IMR-90 (cell line): ENCODE measurements around the gene ANXA4. TPM values are rescaled to one million over a fixed set of nuclear protein-coding genes. Genes with fewer than 3 reads are reported as not detected.

Experiments used
- ATAC-seq: fragments of 200-7000 bp; cut with Tn5 transposase; 2 replicates; pipeline ENCODE4 v1.9.1; 2020; ENCODE audit warnings: low read depth, mild to moderate bottlenecking, moderate library complexity
- BruUV-seq: library from RNA; stranded (reverse); fragments of 400-500 nt; replicated peaks from 2 replicates; lab custom pipeline; 2021; lab: Mats Ljungman, UMichigan
- CTCF ChIA-PET: fragments of 300-600 bp; formaldehyde crosslinking; extraction: SDS; loops from one replicate; lab custom pipeline; 2021; ENCODE audit warnings: antibody characterized with exemption; lab: Yijun Ruan, JAX
- POLR2A ChIA-PET: fragments of 300-600 bp; sonication (Branson Sonifier 250); formaldehyde crosslinking; loops from one replicate; lab custom pipeline; 2022; ENCODE audit warnings: antibody characterized with exemption; ENCODE audit not compliant: unreplicated experiment; lab: Charles Lee
- DNase-seq: peaks from one replicate; pipeline ENCODE4 v3.0.0; 2013
- H2AFZ ChIP-seq: replicated peaks from 2 replicates; pipeline ENCODE3; 2013; ENCODE audit warnings: low read length, mild to moderate bottlenecking; ENCODE audit not compliant: poor library complexity
- H2AK5ac ChIP-seq: 2 replicates; pipeline ENCODE4 v1.6.1; 2013; ENCODE audit warnings: low read depth, low read length, inconsistent platforms
- H2AK9ac ChIP-seq: replicated peaks from 2 replicates; pipeline ENCODE3; 2013; ENCODE audit warnings: mild to moderate bottlenecking, low read depth, low read length, moderate library complexity; ENCODE audit not compliant: poor library complexity
- H2BK120ac ChIP-seq: 2 replicates; pipeline ENCODE4 v1.6.1; 2013; ENCODE audit warnings: low read depth, low read length, inconsistent platforms
- H2BK15ac ChIP-seq: 3 replicates; pipeline ENCODE4 v1.6.1; 2013; ENCODE audit warnings: low read depth, low read length, inconsistent platforms
- H2BK20ac ChIP-seq: 2 replicates; pipeline ENCODE4 v1.6.1; 2013; ENCODE audit warnings: low read depth, mild to moderate bottlenecking, inconsistent platforms, low read length, moderate library complexity
- H2BK5ac ChIP-seq: 2 replicates; pipeline ENCODE4 v1.6.1; 2013; ENCODE audit warnings: mild to moderate bottlenecking, low read depth, low read length, inconsistent platforms; ENCODE audit not compliant: poor library complexity, severe bottlenecking
- H3K14ac ChIP-seq: replicated peaks from 2 replicates; pipeline ENCODE4 v1.6.1; 2013; ENCODE audit warnings: low read depth, low read length, inconsistent platforms
- H3K18ac ChIP-seq: 2 replicates; pipeline ENCODE4 v1.6.1; 2013; ENCODE audit warnings: low read depth, low read length, control low read depth
- H3K23ac ChIP-seq: 2 replicates; pipeline ENCODE4 v1.6.1; 2013; ENCODE audit warnings: low read depth, low read length, inconsistent platforms
- H3K27ac ChIP-seq: 2 replicates; pipeline ENCODE4 v1.5.1; 2013; ENCODE audit warnings: mild to moderate bottlenecking, control low read depth, low read length; ENCODE audit not compliant: insufficient read depth
- H3K27me3 ChIP-seq: 2 replicates; pipeline ENCODE4 v1.6.1; 2013; ENCODE audit warnings: low read length; ENCODE audit not compliant: control insufficient read depth, insufficient read depth
- H3K36me3 ChIP-seq: 2 replicates; pipeline ENCODE4 v1.6.1; 2013; ENCODE audit warnings: low read length, mixed read lengths; ENCODE audit not compliant: control insufficient read depth, insufficient read depth
- H3K4ac ChIP-seq: 2 replicates; pipeline ENCODE4 v1.6.1; 2013; ENCODE audit warnings: low read depth, low read length, inconsistent platforms
- H3K4me1 ChIP-seq: 2 replicates; pipeline ENCODE4 v1.6.1; 2013; ENCODE audit warnings: low read length, mixed read lengths; ENCODE audit not compliant: control insufficient read depth, insufficient read depth
- H3K4me2 ChIP-seq: 2 replicates; pipeline ENCODE4 v1.6.1; 2013; ENCODE audit warnings: low read depth, mild to moderate bottlenecking, control low read depth, low read length, moderate library complexity
- H3K4me3 ChIP-seq: 2 replicates; pipeline ENCODE4 v1.5.1; 2013; ENCODE audit warnings: low read depth, mild to moderate bottlenecking, control low read depth, low read length, moderate library complexity; ENCODE audit not compliant: insufficient read depth
- H3K56ac ChIP-seq: 2 replicates; pipeline ENCODE4 v1.6.1; 2013; ENCODE audit warnings: low read length, inconsistent platforms; ENCODE audit not compliant: insufficient read depth; ENCODE audit errors: extremely low read depth
- H3K79me1 ChIP-seq, 2 experiments: 2 replicates each; pipeline ENCODE4 v1.6.1; 2013; ENCODE audit warnings: low read length in 2 of 2, inconsistent platforms in 1 of 2, low read depth in 1 of 2
- H3K9ac ChIP-seq: 2 replicates; pipeline ENCODE4 v1.6.1; 2013; ENCODE audit warnings: low read depth, low read length, control low read depth
- H3K9me1 ChIP-seq: 2 replicates; pipeline ENCODE4 v1.6.1; 2013; ENCODE audit warnings: low read length, inconsistent platforms; ENCODE audit not compliant: insufficient read depth
- H3K9me3 ChIP-seq: 2 replicates; pipeline ENCODE4 v1.6.1; 2013; ENCODE audit warnings: low read length; ENCODE audit not compliant: control insufficient read depth, insufficient read depth
- H4K20me1 ChIP-seq: 2 replicates; pipeline ENCODE4 v1.6.1; 2013; ENCODE audit warnings: low read length, inconsistent platforms; ENCODE audit not compliant: insufficient read depth
- H4K5ac ChIP-seq: 2 replicates; pipeline ENCODE4 v1.6.1; 2013; ENCODE audit warnings: mild to moderate bottlenecking, low read depth, low read length, control low read depth
- H4K8ac ChIP-seq, 2 experiments: 2 replicates each; pipeline ENCODE4 v1.6.1; 2013; ENCODE audit warnings: low read depth in 2 of 2, low read length in 2 of 2, control low read depth in 1 of 2, inconsistent platforms in 1 of 2
- H4K91ac ChIP-seq: 2 replicates; pipeline ENCODE4 v1.6.1; 2013; ENCODE audit warnings: low read depth, low read length, inconsistent platforms; ENCODE audit not compliant: insufficient read depth
- BHLHE40 ChIP-seq: fragments of 150-350 bp; IDR thresholded peaks from 2 replicates; pipeline ENCODE4 v1.6.1; 2016; ENCODE audit warnings: mild to moderate bottlenecking, low read depth, low read length
- ELK1 ChIP-seq: fragments of 150-350 bp; IDR thresholded peaks from 2 replicates; pipeline ENCODE4 v1.6.1; 2016; ENCODE audit warnings: low read depth, mild to moderate bottlenecking, low read length, moderate library complexity, borderline replicate concordance
- RFX5 ChIP-seq: IDR thresholded peaks from 2 replicates; pipeline ENCODE4 v1.8.0; 2012; ENCODE audit warnings: low read depth, mild to moderate bottlenecking, low read length, moderate library complexity
- SMC3 ChIP-seq: fragments of 150-350 bp; IDR thresholded peaks from 2 replicates; pipeline ENCODE4 v1.6.1; 2016; ENCODE audit warnings: low read depth, mild to moderate bottlenecking, antibody characterized with exemption, low read length, moderate library complexity
- WGBS, 2 experiments: methylation state at CpG; one replicate each; pipeline versions ENCODE4 v1.1.5 to v1.1.7; 2013; ENCODE audit warnings: missing lambda C conversion rate in 2 of 2; ENCODE audit not compliant: insufficient read length in 1 of 2; ENCODE audit errors: extremely low coverage in 2 of 2; 5-methylcytosine and 5-hydroxymethylcytosine counted together
- dilution Hi-C: fragments of 300-500 bp; cut with HindIII; formaldehyde crosslinking; loops from one replicate; pipeline ENCODE4 v1.14.3; 2018; ENCODE audit warnings: low sequenced_read_pairs; ENCODE audit not compliant: unreplicated experiment
- in situ Hi-C: fragments of 300-500 bp; cut with MboI; formaldehyde crosslinking; loops from 3 replicates; pipeline ENCODE4 v1.14.3; 2019; ENCODE audit warnings: low sequenced_read_pairs, inconsistent platforms, mixed read lengths
- intact Hi-C: fragments of 100-400 bp; cut with micrococcal nuclease; formaldehyde crosslinking; loops from 2 replicates; pipeline ENCODE4 v1.10.0; 2022
- polyA plus RNA-seq, 3 experiments: library from polyadenylated mRNA; depleted of rRNA; stranded (reverse); fragments of >200 nt; gene quantifications; 2 replicates each; pipeline ENCODE4 v1.2.3, GENCODE V29; 2012; ENCODE audit warnings: low replicate concordance in 1 of 3
- total RNA-seq: library from RNA; depleted of rRNA; stranded (reverse); fragments of >200 nt; gene quantifications from 2 replicates; pipeline ENCODE4 v1.2.3, GENCODE V29; 2012

Gene ANXA4
- total and polyA plus RNA-seq, 2 of the 4 experiments (the other 2 are of a cell fraction), result 22.2 to 72.0 TPM

DNA sequence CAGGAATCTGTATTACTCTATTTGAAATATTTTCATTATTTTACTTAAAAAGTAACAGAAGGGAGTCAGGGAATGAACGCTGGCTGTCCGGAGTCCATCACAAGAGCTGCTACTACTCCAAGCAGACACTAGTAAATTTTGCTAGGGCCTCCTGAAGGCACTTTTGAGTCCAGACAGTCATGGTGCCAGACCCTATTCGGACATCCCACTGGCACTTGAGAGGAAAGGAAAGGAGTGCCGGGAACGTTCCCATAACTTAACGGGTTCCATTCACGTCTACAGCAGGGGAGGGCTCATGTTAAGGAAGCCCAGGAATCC is 87.0 kb downstream of the ANXA4 start:
- CTCF ChIA-PET, result interaction anchor here (0.6 to 2.4 kb wide), 2 partner anchors 12 to 83 kb away, joined by 4 to 10 read pairs; no protein-coding TSS in a partner anchor
- H3K18ac ChIP-seq, result peak overlapping the region; percentile 48
- in situ Hi-C loops (no loop called here), intact Hi-C loops (loop anchor here (5.0 kb wide), 1 partner anchor 1362 kb away; the partner anchor contains the start of genes APLF and FBXO48), dilution Hi-C loops (no loop called here)
- WGBS, 2 experiments, result no CpG with 5 or more reads among the region's 7 CpGs
- H3K4me1 ChIP-seq, result 0 out of 2 replicates have a peak, but pooled peaks cover 2% of the 10 kb centered on the region
- peak overlapping the region; percentile 84 for H4K91ac ChIP-seq
- H3K4me3 ChIP-seq, result peak overlapping the region; percentile 58
- H4K8ac ChIP-seq, result peak overlapping the region; percentile 99
- H2BK15ac ChIP-seq, result peak overlapping the region; percentile 83; the same call in 2 of the 3 replicates
- H3K4me2 ChIP-seq, result peak overlapping the region; percentile 83
- H2BK120ac ChIP-seq, result peak overlapping the region; percentile 74
- POLR2A ChIA-PET, result no interaction called here
- ATAC-seq, result no peak
- H2AK9ac ChIP-seq, result peak overlapping the region; percentile 95
- H3K9me1 ChIP-seq, result 0 out of 2 replicates have a peak, but pooled peaks cover 6% of the 10 kb centered on the region
- H3K56ac ChIP-seq, result peak overlapping the region; percentile 91
- peak overlapping the region; percentile 80 for H3K27ac ChIP-seq
- H3K14ac ChIP-seq, result peak overlapping the region; percentile 97
- no peak for DNase-seq
- peak overlapping the region; percentile 85 for H3K9ac ChIP-seq
- no peaks in the 10 kb centered on the region for H3K36me3 ChIP-seq
- H2BK20ac ChIP-seq, result no peak overlapping the region
- TF ChIP-seq BHLHE40 (no peak), RFX5 (no peak), ELK1 (no peak), SMC3 (no peak)
- no TSS peak for BruUV-seq
- H2AK5ac ChIP-seq, result peak overlapping the region; percentile 86; the same call in 1 of the 2 replicates
- peak overlapping the region; percentile 80 for H2BK5ac ChIP-seq
- H3K79me1 ChIP-seq, result peaks cover 14 to 36% of the 10 kb centered on the region in 2 experiments; a peak in 3 of 4 replicates
- H2AFZ ChIP-seq, result peak overlapping the region; percentile 97
- peak overlapping the region; percentile 92 for H4K5ac ChIP-seq
- H3K27me3 ChIP-seq, result no peaks in the 10 kb centered on the region
- peak overlapping the region; percentile 41 for H3K23ac ChIP-seq
- no peaks in the 10 kb centered on the region for H4K20me1 ChIP-seq
- no peaks in the 10 kb centered on the region for H3K9me3 ChIP-seq
- H3K4ac ChIP-seq, result peak overlapping the region; percentile 89
